SJCRH30 (cell line): ENCODE results near the gene TVP23A. TPM values are rescaled to one million over a fixed set of nuclear protein-coding genes. Genes with fewer than 3 reads are reported as not detected.
A peak's percentile ranks its signal among the peaks of the same experiment; 100 is the strongest.
"Not testable (repeated sequence)": the region's sequence is repeated elsewhere in the genome, so short reads cannot be mapped to it uniquely, and the experiment has no call there.

ENCODE experiments used
- DNase-seq, 2 experiments: peaks; one replicate each; pipeline ENCODE4 v3.0.0-alpha.2; 2015 to 2020
- H3K27ac ChIP-seq: fragments of 250-450 bp; sonication (Bioruptor Pico); 2 replicates; pipeline ENCODE4 v1.5.1; 2020; ENCODE audit warnings: mild to moderate bottlenecking, moderate library complexity
- H3K27me3 ChIP-seq: fragments of 250-450 bp; sonication (Bioruptor Pico); 2 replicates; pipeline ENCODE4 v1.5.1; 2020; ENCODE audit warnings: mild to moderate bottlenecking, moderate library complexity
- H3K36me3 ChIP-seq: fragments of 250-450 bp; sonication (Bioruptor Pico); 2 replicates; pipeline ENCODE4 v1.5.1; 2020; ENCODE audit warnings: mild to moderate bottlenecking, moderate library complexity
- H3K4me1 ChIP-seq: fragments of 250-450 bp; sonication (Bioruptor Pico); 2 replicates; pipeline ENCODE4 v1.5.1; 2020; ENCODE audit warnings: mild to moderate bottlenecking, moderate library complexity
- H3K4me3 ChIP-seq: fragments of 250-450 bp; sonication (Bioruptor Pico); 2 replicates; pipeline ENCODE4 v1.5.1; 2020; ENCODE audit warnings: mild to moderate bottlenecking, moderate library complexity
- H3K9me3 ChIP-seq: fragments of 250-450 bp; sonication (Bioruptor Pico); replicated peaks from 2 replicates; pipeline ENCODE4 v1.5.1; 2020; ENCODE audit warnings: mild to moderate bottlenecking, moderate library complexity
- total RNA-seq: library from RNA; depleted of rRNA; stranded (reverse); fragments of >200 nt; shearing (Covaris generic); gene quantifications from 2 replicates; pipeline ENCODE4 v1.2.3, GENCODE V29; 2014

Gene TVP23A
- total RNA-seq, 1 experiment from 2014 or later, result not detected

DNA sequence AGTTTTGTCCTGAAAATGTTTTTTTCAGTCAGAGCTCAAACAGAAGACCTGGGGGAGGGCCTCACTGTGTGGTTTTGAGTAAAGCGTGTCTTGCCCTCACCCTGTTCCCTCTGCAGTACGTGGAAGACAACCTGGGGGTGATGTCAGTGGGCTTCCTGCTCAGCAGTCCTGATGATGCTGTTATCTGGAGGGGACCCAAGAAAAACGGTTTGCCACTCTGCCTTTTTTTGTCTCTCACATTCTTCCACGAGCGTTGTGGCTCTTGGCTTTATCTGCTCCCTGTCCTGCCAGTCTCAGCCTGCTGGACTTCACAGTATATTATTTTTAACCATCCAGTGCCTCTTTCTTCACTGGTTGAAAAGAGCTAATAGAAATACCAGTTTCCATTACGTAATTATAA, 62.0 kb downstream of the TVP23A start:
- no peak overlapping the region for H3K27ac ChIP-seq
- H3K9me3 ChIP-seq, result no peaks in the 10 kb centered on the region
- H3K36me3 ChIP-seq, result peaks cover 25% of the 10 kb centered on the region
- DNase-seq, result no peak
- no peaks in the 10 kb centered on the region for H3K27me3 ChIP-seq
- no peaks in the 10 kb centered on the region for H3K4me1 ChIP-seq
- no peak overlapping the region for H3K4me3 ChIP-seq

GRCh38 chr16:10754941-10755340, 63.7 kb downstream of the TVP23A start:
- no peak overlapping the region for H3K27ac ChIP-seq
- H3K4me3 ChIP-seq, result no peak overlapping the region
- peaks cover 17% of the 10 kb centered on the region; the same call in 1 of the 2 replicates for H3K36me3 ChIP-seq
- H3K27me3 ChIP-seq, result no peaks in the 10 kb centered on the region
- H3K4me1 ChIP-seq, result no peaks in the 10 kb centered on the region
- no peaks in the 10 kb centered on the region for H3K9me3 ChIP-seq
- DNase-seq, result no peak

- H3K36me3 ChIP-seq, result peaks cover 17% of the 10 kb centered on the region; the same call in 1 of the 2 replicates
Measured at GRCh38 chr16:10753670-10754069, 64.9 kb downstream of the TVP23A start.

DNA sequence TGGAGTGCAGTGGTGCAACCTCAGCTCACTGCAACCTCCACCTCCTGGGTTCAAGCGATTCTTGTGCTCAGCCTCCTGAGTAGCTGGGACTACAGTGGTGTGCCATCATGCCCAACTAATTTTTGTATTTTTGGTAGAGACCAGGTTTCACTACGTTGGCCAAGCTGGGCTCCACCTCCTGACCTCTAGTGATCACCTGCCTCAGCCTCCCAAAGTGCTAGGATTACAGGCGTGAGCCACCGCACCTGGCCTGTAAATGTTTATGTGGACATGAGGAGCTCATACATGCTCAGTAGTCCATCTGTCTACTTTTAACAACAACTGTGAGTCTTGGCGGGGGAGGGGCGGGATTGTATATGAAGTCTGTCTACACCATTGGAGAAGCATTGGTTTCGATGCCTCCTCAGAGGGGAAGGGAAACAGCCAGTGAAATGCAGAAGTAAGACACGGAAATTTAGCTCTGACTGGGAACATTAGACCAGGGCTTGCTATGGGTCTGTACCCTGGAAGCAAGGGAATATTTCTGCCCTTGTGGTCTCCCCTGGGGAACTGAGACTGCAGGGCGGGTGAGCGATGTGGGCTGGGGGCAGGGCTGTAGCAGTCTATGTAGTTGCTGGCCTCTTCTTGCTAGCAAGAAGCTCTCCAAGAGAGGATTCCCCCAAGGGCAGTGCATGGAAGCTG, 65.6 kb downstream of the TVP23A start:
- Histone ChIP-seq H3K4me3 (no peak overlapping the region), H3K36me3 (peaks cover 11% of the 10 kb centered on the region; the same call in 1 of the 2 replicates), H3K27me3 (no peaks in the 10 kb centered on the region), H3K27ac (no peak overlapping the region), H3K9me3 (no peaks in the 10 kb centered on the region), H3K4me1 (no peaks in the 10 kb centered on the region)
- DNase-seq, result no peak

More at GRCh38 chr16:10753670-10754069, 64.9 kb downstream of the TVP23A start:
- Histone ChIP-seq H3K27ac (no peak overlapping the region), H3K27me3 (no peaks in the 10 kb centered on the region), H3K4me3 (no peak overlapping the region), H3K9me3 (no peaks in the 10 kb centered on the region), H3K4me1 (no peaks in the 10 kb centered on the region)
- no peak for DNase-seq

GRCh38 chr16:10751291-10751697, 67.3 kb downstream of the TVP23A start:
- Histone ChIP-seq H3K4me1 (no peaks in the 10 kb centered on the region), H3K27ac (no peak overlapping the region), H3K36me3 (no peaks in the 10 kb centered on the region; the same call in 1 of the 2 replicates), H3K27me3 (no peaks in the 10 kb centered on the region), H3K4me3 (no peak overlapping the region), H3K9me3 (no peaks in the 10 kb centered on the region)
- no peak for DNase-seq

DNA sequence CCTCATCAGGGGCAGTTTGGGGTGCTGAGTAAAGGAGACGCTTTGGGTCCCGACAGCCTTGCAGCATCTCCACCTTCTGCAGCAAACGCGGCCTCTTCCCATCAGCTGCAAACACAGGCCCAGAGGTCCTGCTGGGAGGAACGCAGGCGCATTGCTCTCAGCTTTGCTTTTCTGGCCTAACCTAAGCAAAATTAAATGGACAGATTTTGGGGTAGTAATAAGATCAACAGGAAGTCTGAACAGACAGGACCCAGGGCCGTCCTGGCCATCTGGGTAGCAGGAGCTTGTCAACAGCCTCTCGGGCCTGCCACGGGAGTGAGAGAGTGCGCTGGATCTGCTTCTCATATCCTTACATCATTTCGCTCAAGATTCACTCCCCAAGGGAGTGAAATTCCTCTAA, 67.8 kb downstream of the TVP23A start:
- H3K4me1 ChIP-seq, result no peaks in the 10 kb centered on the region; the same call in 1 of the 2 replicates
- H3K27ac ChIP-seq, result no peak overlapping the region
- H3K27me3 ChIP-seq, result no peaks in the 10 kb centered on the region
- no peaks in the 10 kb centered on the region; the same call in 1 of the 2 replicates for H3K36me3 ChIP-seq
- H3K9me3 ChIP-seq, result no peaks in the 10 kb centered on the region
- DNase-seq, result no peak
- no peak overlapping the region for H3K4me3 ChIP-seq

- Histone ChIP-seq H3K4me1 (peaks cover 17% of the 10 kb centered on the region), H3K36me3 (no peaks in the 10 kb centered on the region), H3K27me3 (no peaks in the 10 kb centered on the region), H3K27ac (no peak overlapping the region), H3K9me3 (no peaks in the 10 kb centered on the region), H3K4me3 (no peak overlapping the region)
- DNase-seq, result no peak
Measured at GRCh38 chr16:10745841-10746240, 72.8 kb downstream of the TVP23A start.

GRCh38 chr16:10744370-10745030, 74.1 kb downstream of the TVP23A start:
- H3K4me1 ChIP-seq, result peaks cover 17% of the 10 kb centered on the region
- no peaks in the 10 kb centered on the region for H3K9me3 ChIP-seq
- H3K27ac ChIP-seq, result peak overlapping the region; percentile 97
- DNase-seq, result no peak
- peak overlapping the region; percentile 76 for H3K4me3 ChIP-seq
- H3K36me3 ChIP-seq, result no peaks in the 10 kb centered on the region
- no peaks in the 10 kb centered on the region for H3K27me3 ChIP-seq

GRCh38 chr16:10743610-10744369, 74.8 kb downstream of the TVP23A start, which contains the start of gene NUBP1:
TSS of gene NUBP1 (plus strand) at chr16:10743842. CDS start at chr16:10743864, 22 bp downstream.
- H3K27ac ChIP-seq, result peak within 1 kb of the TSS; percentile 97
- H3K4me1 ChIP-seq, result peaks cover 19% of the 10 kb centered on the region
- peak; percentile 97 to 98 for DNase-seq
- peak within 1 kb of the TSS; percentile 76 for H3K4me3 ChIP-seq
- H3K9me3 ChIP-seq, result no peaks in the 10 kb centered on the region
- H3K36me3 ChIP-seq, result no peaks in the 10 kb centered on the region
- no peaks in the 10 kb centered on the region for H3K27me3 ChIP-seq

DNA sequence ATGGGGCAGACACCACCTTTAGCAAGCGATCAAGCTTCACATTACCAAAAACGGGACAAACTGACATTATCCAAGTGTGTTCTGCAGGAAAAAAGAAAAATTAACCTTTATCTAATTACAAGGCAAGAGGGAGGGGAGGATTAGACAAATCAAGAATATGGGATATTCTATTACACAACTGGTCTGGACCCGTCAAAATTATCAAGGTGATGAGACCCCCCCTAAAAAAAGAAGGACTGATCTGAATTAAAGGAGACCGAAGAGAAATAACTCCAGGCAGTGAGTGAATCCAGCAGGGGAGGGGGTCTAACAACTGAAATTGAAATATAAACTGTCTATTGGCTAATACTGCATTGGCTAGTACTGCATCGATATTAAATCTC, 75.4 kb downstream of the TVP23A start:
- no peaks in the 10 kb centered on the region for H3K27me3 ChIP-seq

DNA sequence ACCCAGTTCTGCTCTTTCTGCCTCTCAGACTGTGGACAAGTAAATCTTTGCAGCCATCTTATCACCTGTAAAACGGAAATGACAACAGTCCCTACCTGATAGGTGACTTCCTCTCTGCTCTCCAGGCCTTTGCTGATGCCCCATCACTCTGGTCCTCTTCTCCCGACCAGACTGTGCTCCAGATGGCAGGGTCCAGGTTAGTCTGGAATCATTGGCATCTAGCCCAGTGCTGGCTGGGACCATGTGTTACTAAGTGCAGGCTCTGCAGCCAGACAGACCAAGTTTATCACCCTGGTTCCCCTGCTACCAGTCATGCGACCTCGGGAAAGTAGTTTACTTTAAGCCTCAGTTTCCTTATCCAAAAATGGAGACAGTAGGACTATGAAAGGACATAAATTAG, 76.8 kb downstream of the TVP23A start:
- Histone ChIP-seq H3K27me3 (no peaks in the 10 kb centered on the region), H3K9me3 (no peaks in the 10 kb centered on the region), H3K4me3 (peak overlapping the region; percentile 35), H3K27ac (no peak overlapping the region; the same call in 1 of the 2 replicates), H3K36me3 (no peaks in the 10 kb centered on the region), H3K4me1 (peaks cover 28% of the 10 kb centered on the region)
- peak; percentile 33 to 58 for DNase-seq

More for the DNA sequence above, 75.4 kb downstream of the TVP23A start:
- peaks cover 25% of the 10 kb centered on the region for H3K4me1 ChIP-seq
- no peak for DNase-seq
- H3K27ac ChIP-seq, result peak overlapping the region; percentile 97
- no peaks in the 10 kb centered on the region for H3K9me3 ChIP-seq
- no peaks in the 10 kb centered on the region for H3K36me3 ChIP-seq
- peak overlapping the region; percentile 76 for H3K4me3 ChIP-seq

DNA sequence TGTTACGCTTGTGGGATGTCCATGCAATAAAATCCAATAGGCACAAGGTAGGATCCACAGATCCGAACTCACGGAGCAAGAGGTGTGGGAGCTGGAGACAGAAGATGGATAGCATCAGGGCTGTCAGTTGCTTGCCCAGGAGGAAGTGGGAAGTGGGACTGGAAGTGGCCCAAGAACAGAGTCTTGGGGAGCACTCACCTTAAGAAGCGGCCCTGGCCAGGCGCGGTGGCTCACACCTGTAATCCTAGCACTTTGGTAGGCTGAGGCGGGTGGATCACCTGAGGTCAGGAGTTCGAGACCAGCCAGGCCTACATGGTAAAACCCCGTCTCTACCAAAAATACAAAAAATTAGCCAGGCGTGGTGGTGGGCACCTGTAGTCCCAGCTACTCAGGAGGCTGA, 77.3 kb downstream of the TVP23A start:
- H3K4me3 ChIP-seq, H3K27ac ChIP-seq, H3K9me3 ChIP-seq, H3K27me3 ChIP-seq, DNase-seq, H3K36me3 ChIP-seq: not testable (repeated sequence)
- H3K4me1 ChIP-seq, result peaks cover 28% of the 10 kb centered on the region

DNA sequence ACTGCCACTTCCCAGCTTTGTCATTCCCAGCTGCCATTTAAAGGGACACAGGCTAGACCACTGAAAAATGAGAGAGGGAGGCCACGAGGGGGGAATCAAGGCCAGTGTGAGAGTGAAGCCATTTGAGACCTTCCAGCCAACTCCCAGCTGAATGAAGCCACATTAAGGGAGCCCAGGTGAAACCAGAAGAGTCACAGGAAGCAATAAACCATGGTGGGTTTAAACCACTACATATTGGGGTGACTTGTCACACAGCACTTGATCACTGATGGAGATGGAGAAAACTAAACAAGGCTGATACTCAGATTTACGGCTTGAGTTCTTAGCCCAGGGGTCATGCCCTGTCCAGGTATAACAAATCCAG, 77.8 kb downstream of the TVP23A start:
- no peak for DNase-seq
- Histone ChIP-seq H3K36me3 (no peaks in the 10 kb centered on the region), H3K27me3 (no peaks in the 10 kb centered on the region)

DNA sequence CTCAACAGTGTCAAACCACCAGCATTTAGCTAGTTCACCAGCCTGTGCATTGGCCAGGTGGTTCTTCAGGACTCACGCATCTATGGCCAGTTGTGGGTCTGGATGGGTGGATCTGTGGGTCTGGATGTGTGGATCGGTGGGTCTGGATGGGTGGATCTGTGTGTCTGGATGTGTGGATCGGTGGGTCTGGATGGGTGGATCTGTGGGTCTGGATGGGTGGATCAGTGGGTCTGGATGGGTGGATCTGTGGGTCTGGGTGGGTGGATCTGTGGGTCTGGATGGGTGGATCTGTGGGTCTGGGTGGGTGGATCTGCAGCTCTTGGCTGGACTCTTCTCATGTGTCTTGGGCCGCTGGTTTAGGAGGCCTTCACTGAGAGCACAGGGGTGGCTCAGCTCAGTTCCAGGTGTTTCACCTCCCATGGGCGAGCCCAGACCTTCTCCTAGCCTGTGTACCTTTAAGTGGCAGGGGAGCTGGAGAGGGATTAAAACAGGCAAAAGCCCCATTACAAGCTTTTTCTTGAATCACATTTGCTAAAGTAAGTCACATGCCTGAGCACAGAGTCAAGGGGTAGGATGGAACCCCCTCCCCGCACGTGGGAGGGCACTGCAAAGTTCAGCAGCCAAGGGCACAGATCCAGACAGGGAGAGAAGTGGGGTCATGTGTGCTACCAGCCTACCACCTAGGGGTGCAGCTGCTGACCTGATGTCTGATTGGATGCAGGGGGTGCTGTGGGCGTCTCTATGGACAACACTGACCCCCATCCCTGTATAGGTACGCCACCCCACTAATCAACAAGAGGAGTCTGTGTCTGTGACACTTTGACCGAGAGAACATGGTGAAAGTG, 78.4 kb downstream of the TVP23A start:
- no peak for DNase-seq
- Histone ChIP-seq H3K4me3 (no peak overlapping the region), H3K36me3 (no peaks in the 10 kb centered on the region), H3K4me1 (peaks cover 22% of the 10 kb centered on the region), H3K27ac (no peak overlapping the region), H3K9me3 (no peaks in the 10 kb centered on the region), H3K27me3 (no peaks in the 10 kb centered on the region)

More for the DNA sequence above, 77.8 kb downstream of the TVP23A start:
- H3K27ac ChIP-seq, result no peak overlapping the region
- H3K9me3 ChIP-seq, result no peaks in the 10 kb centered on the region
- no peak overlapping the region for H3K4me3 ChIP-seq
- peaks cover 28% of the 10 kb centered on the region for H3K4me1 ChIP-seq
